GM23338 (cell line): ENCODE measurements around the gene DOCK2. TPM values are rescaled to one million over a fixed set of nuclear protein-coding genes. Genes with fewer than 3 reads are reported as not detected.

Experiments used
- ATAC-seq: fragments of 200-7000 bp; cut with Tn5 transposase; 3 replicates; pipeline ENCODE4 v1.9.1; 2020
- DNase-seq: peaks from one replicate; pipeline ENCODE4 v3.0.0-alpha.2; 2015; ENCODE audit warnings: low spot score
- H2AFZ ChIP-seq: fragments of 200-600 bp; sonication (generic); 2 replicates; pipeline ENCODE4 v1.8.0; 2016; ENCODE audit warnings: antibody characterized with exemption, mild to moderate bottlenecking, moderate library complexity
- H3F3A ChIP-seq: fragments of 200-600 bp; sonication (generic); replicated peaks from 2 replicates; pipeline ENCODE4 v1.8.0; 2017; ENCODE audit warnings: antibody characterized with exemption, mixed run types, low read depth
- H3K27ac ChIP-seq: fragments of 200-600 bp; sonication (generic); 2 replicates; pipeline ENCODE4 v1.6.1; 2016; ENCODE audit warnings: low read depth
- H3K27me3 ChIP-seq: fragments of 200-600 bp; sonication (generic); 2 replicates; pipeline ENCODE4 v1.8.0; 2016; ENCODE audit warnings: mild to moderate bottlenecking, mixed run types, moderate library complexity; ENCODE audit not compliant: insufficient read depth
- H3K36me3 ChIP-seq: fragments of 200-600 bp; sonication (generic); 2 replicates; pipeline ENCODE4 v1.8.0; 2016; ENCODE audit warnings: mild to moderate bottlenecking; ENCODE audit not compliant: insufficient read depth
- H3K4me1 ChIP-seq: fragments of 200-600 bp; sonication (generic); 2 replicates; pipeline ENCODE4 v1.8.0; 2016; ENCODE audit warnings: mild to moderate bottlenecking, moderate library complexity; ENCODE audit not compliant: insufficient read depth
- H3K4me2 ChIP-seq: fragments of 200-600 bp; sonication (generic); 2 replicates; pipeline ENCODE4 v1.7.1; 2017; ENCODE audit warnings: mixed run types
- H3K4me3 ChIP-seq: fragments of 200-600 bp; sonication (generic); 2 replicates; pipeline ENCODE4 v1.6.1; 2016; ENCODE audit warnings: mixed run types
- H3K79me2 ChIP-seq: fragments of 200-600 bp; sonication (generic); replicated peaks from 2 replicates; pipeline ENCODE4 v1.8.0; 2017; ENCODE audit warnings: mild to moderate bottlenecking; ENCODE audit not compliant: insufficient read depth
- H3K9me2 ChIP-seq: fragments of 200-600 bp; sonication (generic); 2 replicates; pipeline ENCODE4 v1.8.0; 2017; ENCODE audit not compliant: insufficient read depth
- H4K20me1 ChIP-seq: fragments of 200-600 bp; sonication (generic); replicated peaks from 2 replicates; pipeline ENCODE4 v1.8.0; 2017; ENCODE audit warnings: mild to moderate bottlenecking; ENCODE audit not compliant: insufficient read depth
- H3K27ac Mint-ChIP-seq: 2 replicates; pipeline ENCODE4 v1.8.0; 2020; ENCODE audit warnings: inconsistent platforms, mild to moderate bottlenecking, moderate library complexity, mixed read lengths
- H3K27me3 Mint-ChIP-seq: 3 replicates; pipeline ENCODE4 v1.8.0; 2022; ENCODE audit warnings: low read depth, mild to moderate bottlenecking, moderate library complexity, mixed read lengths, inconsistent platforms; ENCODE audit not compliant: insufficient read depth, poor library complexity
- H3K36me3 Mint-ChIP-seq: 3 replicates; pipeline ENCODE4 v1.8.0; 2021; ENCODE audit warnings: low read depth, mild to moderate bottlenecking, inconsistent platforms, moderate library complexity, mixed read lengths
- H3K4me1 Mint-ChIP-seq: 3 replicates; pipeline ENCODE4 v1.8.0; 2020; ENCODE audit warnings: mild to moderate bottlenecking, inconsistent platforms, mixed read lengths
- H3K4me3 Mint-ChIP-seq: 3 replicates; pipeline ENCODE4 v1.8.0; 2021; ENCODE audit warnings: moderate library complexity, mild to moderate bottlenecking, inconsistent platforms, mixed read lengths
- H3K9me3 Mint-ChIP-seq: 3 replicates; pipeline ENCODE4 v1.8.0; 2020; ENCODE audit warnings: moderate library complexity, mild to moderate bottlenecking, inconsistent platforms, mixed read lengths
- CREB1 ChIP-seq: fragments of 250-450 bp; sonication (Bioruptor Pico); IDR thresholded peaks from 2 replicates; pipeline ENCODE4 v1.5.0; 2020; ENCODE audit warnings: low read depth, mild to moderate bottlenecking, moderate library complexity
- CTCF ChIP-seq, 2 experiments: fragments of 200-600 bp in 1 of 2; sonication (generic) in 1 of 2; conservative IDR thresholded peaks; 2 replicates each; pipeline versions ENCODE4 v1.5.1 to v1.6.1; 2016 to 2017; ENCODE audit warnings: antibody characterized with exemption in 2 of 2, low read depth in 2 of 2, mild to moderate bottlenecking in 2 of 2, moderate library complexity in 1 of 2
- ETS1 ChIP-seq: IDR thresholded peaks from 2 replicates; pipeline ENCODE4 v1.6.1; 2016; ENCODE audit warnings: antibody characterized with exemption
- EZH2 ChIP-seq: fragments of 200-600 bp; sonication (generic); IDR thresholded peaks from one replicate; pipeline ENCODE4 v1.8.0; 2017; ENCODE audit warnings: antibody characterized with exemption, mild to moderate bottlenecking, low read depth; ENCODE audit not compliant: unreplicated experiment
- EZH2phosphoT487 ChIP-seq: fragments of 200-600 bp; sonication (generic); IDR thresholded peaks from one replicate; pipeline ENCODE4 v1.8.1; 2018; ENCODE audit warnings: antibody characterized with exemption; ENCODE audit not compliant: unreplicated experiment
- NANOG ChIP-seq: IDR thresholded peaks from 2 replicates; pipeline ENCODE4 v1.6.1; 2016; ENCODE audit warnings: antibody characterized with exemption, borderline replicate concordance
- POLR2AphosphoS5 ChIP-seq: IDR thresholded peaks from 2 replicates; pipeline ENCODE4 v1.6.1; 2016; ENCODE audit warnings: antibody characterized with exemption, low read depth
- REST ChIP-seq: IDR thresholded peaks from one replicate; pipeline ENCODE4 v1.6.1; 2018; ENCODE audit warnings: antibody characterized with exemption; ENCODE audit not compliant: unreplicated experiment
- ZNF114 ChIP-seq: fragments of 250-450 bp; sonication (Bioruptor Pico); IDR thresholded peaks from 2 replicates; pipeline ENCODE4 v1.5.0; 2020; ENCODE audit warnings: mild to moderate bottlenecking, moderate library complexity
- ZNF331 ChIP-seq: fragments of 250-450 bp; sonication (Bioruptor Pico); IDR thresholded peaks from 2 replicates; pipeline ENCODE4 v1.5.0; 2020; ENCODE audit warnings: low read depth, mild to moderate bottlenecking, moderate library complexity
- ZNF462 ChIP-seq: fragments of 250-450 bp; sonication (Bioruptor Pico); IDR thresholded peaks from 2 replicates; pipeline ENCODE4 v1.5.0; 2020; ENCODE audit warnings: mild to moderate bottlenecking, moderate library complexity
- polyA plus RNA-seq: library from polyadenylated mRNA; unstranded; fragments of >200 nt; fragmentation: Nextera tagmentation; extraction: Ambion mirVana; gene quantifications from 2 replicates; pipeline ENCODE4 v1.2.1, GENCODE V29; 2016
- total RNA-seq: library from RNA; depleted of rRNA; stranded (reverse); fragments of >200 nt; shearing (Covaris generic); gene quantifications from 2 replicates; pipeline ENCODE4 v1.2.3, GENCODE V29; 2014

Gene DOCK2
- total and polyA plus RNA-seq, 2 experiments from 2014 or later: 3.7 to 9.4 TPM

- H3K36me3 ChIP-seq: no peaks in the 10 kb centered on the region
- H3K27me3 Mint-ChIP-seq: no peaks in the 10 kb centered on the region
- no peak overlapping the region for H2AFZ ChIP-seq
- ATAC-seq (no peak), DNase-seq (no peak)
- no peak overlapping the region for H3K27ac Mint-ChIP-seq
- no peaks in the 10 kb centered on the region for H3K79me2 ChIP-seq
- H3K9me3 Mint-ChIP-seq: no peaks in the 10 kb centered on the region
- no peaks in the 10 kb centered on the region for H3F3A ChIP-seq
- peaks cover 21% of the 10 kb centered on the region; the same call in 1 of the 2 replicates for H3K4me1 ChIP-seq
- H3K4me3 Mint-ChIP-seq: no peak overlapping the region
- no peak overlapping the region for H3K27ac ChIP-seq
- no peak overlapping the region for H3K4me3 ChIP-seq
- H3K36me3 Mint-ChIP-seq: no peaks in the 10 kb centered on the region
- TF ChIP-seq EZH2 (no peak), ZNF462 (no peak), ZNF331 (no peak), ZNF114 (no peak), ETS1 (no peak), NANOG (no peak), CTCF (conservative IDR thresholded peaks at IDR 0.05; ENCODE audit: low read depth in 2 of 2) (no peak), REST (no peak), CREB1 (no peak), POLR2AphosphoS5 (no peak), EZH2phosphoT487 (no peak)
- H3K4me1 Mint-ChIP-seq: peaks cover 24% of the 10 kb centered on the region
- H3K9me2 ChIP-seq: no peaks in the 10 kb centered on the region
- H3K27me3 ChIP-seq: no peaks in the 10 kb centered on the region
- H3K4me2 ChIP-seq: no peak overlapping the region
- H4K20me1 ChIP-seq: no peaks in the 10 kb centered on the region; the same call in 1 of the 2 replicates
Measured at GRCh38 chr5:169758886-169759285, 121.8 kb downstream of the DOCK2 start.
